Measurements from ENCODE around the gene NRG3. TPM values are rescaled to one million over a fixed set of nuclear protein-coding genes. Genes with fewer than 3 reads are reported as not detected.

The NRG3 gene
- total and polyA plus RNA-seq, 7 donors, result 0.03 to 0.10 TPM; not detected in 5

- intact Hi-C loops (cut with DNase I), result no loop called here
- no peaks in the 10 kb centered on the region for H3K4me1 ChIP-seq
- no peaks in the 10 kb centered on the region for H3K9me3 ChIP-seq
- DNase-seq, result no peak
- no peak overlapping the region for H3K27ac ChIP-seq
- H3K4me3 ChIP-seq, result no peak overlapping the region
- no peak for ATAC-seq
- H3K27me3 ChIP-seq (ENCODE audit: insufficient read depth in 3 of 3, low read length in 2 of 3), result no peaks in the 10 kb centered on the region
- WGBS, 3 donors, result 61 to 80% (median 76%) methylated on average over 1 of the region's 1 CpG
- no peak for TF ChIP-seq CTCF (IDR thresholded peaks at IDR 0.05)
- H3K36me3 ChIP-seq (ENCODE audit: insufficient read depth in 1 of 2, low read depth in 1 of 2), result no peaks in the 10 kb centered on the region
Measured at GRCh38 chr10:82811621-82812020, 936.6 kb downstream of the NRG3 start.

GRCh38 chr10:82813856-82814255 is 938.9 kb downstream of the NRG3 start:
- TF ChIP-seq CTCF (IDR thresholded peaks at IDR 0.05), result no peak
- 70 to 77% (median 72%) methylated on average over 5 of the region's 5 CpGs for WGBS, 3 donors
- ATAC-seq (no peak), DNase-seq (no peak)
- no peaks in the 10 kb centered on the region for H3K27me3 ChIP-seq (ENCODE audit: insufficient read depth in 3 of 3, low read length in 2 of 3)
- no peaks in the 10 kb centered on the region for H3K9me3 ChIP-seq
- no peak overlapping the region for H3K4me3 ChIP-seq
- H3K27ac ChIP-seq, result no peak overlapping the region
- intact Hi-C loops (cut with DNase I), result no loop called here
- no peaks in the 10 kb centered on the region for H3K36me3 ChIP-seq (ENCODE audit: insufficient read depth in 1 of 2, low read depth in 1 of 2)
- no peaks in the 10 kb centered on the region for H3K4me1 ChIP-seq

GRCh38 chr10:82814635-82815034 is 939.6 kb downstream of the NRG3 start:
- Histone ChIP-seq H3K4me1 (no peaks in the 10 kb centered on the region), H3K36me3 (ENCODE audit: insufficient read depth in 1 of 2, low read depth in 1 of 2) (no peaks in the 10 kb centered on the region), H3K4me3 (no peak overlapping the region), H3K27ac (no peak overlapping the region), H3K27me3 (ENCODE audit: insufficient read depth in 3 of 3, low read length in 2 of 3) (no peaks in the 10 kb centered on the region), H3K9me3 (no peaks in the 10 kb centered on the region)
- ATAC-seq (no peak), DNase-seq (no peak)
- intact Hi-C loops (cut with DNase I), result no loop called here
- no peak for TF ChIP-seq CTCF (IDR thresholded peaks at IDR 0.05)

GRCh38 chr10:82815680-82816079 is 940.7 kb downstream of the NRG3 start:
- Histone ChIP-seq H3K36me3 (ENCODE audit: insufficient read depth in 1 of 2, low read depth in 1 of 2) (no peaks in the 10 kb centered on the region), H3K27ac (no peak overlapping the region), H3K4me3 (no peak overlapping the region), H3K9me3 (no peaks in the 10 kb centered on the region), H3K27me3 (ENCODE audit: insufficient read depth in 3 of 3, low read length in 2 of 3) (no peaks in the 10 kb centered on the region), H3K4me1 (no peaks in the 10 kb centered on the region)
- no peak for ATAC-seq
- 81 to 87% (median 83%) methylated on average over 7 of the region's 7 CpGs for WGBS, 3 donors
- DNase-seq, result no peak
- intact Hi-C loops (cut with DNase I), result no loop called here
- no peak for TF ChIP-seq CTCF (IDR thresholded peaks at IDR 0.05)

DNA sequence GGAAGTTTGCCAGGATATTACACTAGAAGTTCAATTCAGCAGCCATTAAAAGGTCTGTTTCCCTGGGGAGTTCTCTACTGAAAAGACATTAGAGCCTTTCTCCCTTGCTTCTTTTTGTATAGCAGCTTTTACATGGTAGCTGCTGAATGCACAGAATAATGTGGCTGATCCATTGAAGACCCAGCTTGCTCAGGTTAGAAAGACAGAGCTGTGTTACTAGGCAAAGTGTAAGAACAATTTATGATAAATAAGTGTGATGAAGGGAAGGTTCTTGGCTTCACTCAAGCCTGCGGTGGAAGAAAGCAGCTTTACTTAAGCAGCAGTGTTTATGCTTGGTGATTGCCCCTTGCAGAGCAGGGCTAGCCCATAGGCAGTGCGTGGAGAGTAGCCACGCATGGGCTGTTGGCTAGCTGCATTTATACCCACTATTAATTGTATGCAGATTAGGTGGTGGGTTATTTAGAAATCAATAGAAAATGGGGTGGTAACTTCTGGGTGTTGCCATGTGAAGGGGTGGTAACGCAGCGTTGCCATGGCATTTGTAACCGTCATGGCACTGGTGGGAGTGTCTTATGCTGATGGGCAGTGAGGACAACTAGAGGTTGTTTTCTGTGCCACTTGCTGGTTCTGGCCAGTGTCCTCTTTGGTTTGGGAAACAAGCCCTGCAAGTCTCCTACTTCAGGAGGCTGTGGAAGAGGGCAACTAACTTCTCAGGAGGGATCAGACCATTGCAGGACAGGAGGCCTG is 942.9 kb downstream of the NRG3 start:
- ATAC-seq, result no peak
- no peak for TF ChIP-seq CTCF (IDR thresholded peaks at IDR 0.05)
- DNase-seq, result no peak
- H3K9me3 ChIP-seq, result no peaks in the 10 kb centered on the region
- no peaks in the 10 kb centered on the region for H3K4me1 ChIP-seq
- WGBS, 3 donors, result 84 to 88% (median 88%) methylated on average over 6 of the region's 6 CpGs
- H3K36me3 ChIP-seq (ENCODE audit: insufficient read depth in 1 of 2, low read depth in 1 of 2), result no peaks in the 10 kb centered on the region
- H3K4me3 ChIP-seq, result no peak overlapping the region
- no peaks in the 10 kb centered on the region for H3K27me3 ChIP-seq (ENCODE audit: insufficient read depth in 3 of 3, low read length in 2 of 3)
- H3K27ac ChIP-seq, result no peak overlapping the region
- intact Hi-C loops (cut with DNase I), result no loop called here
